Measurements from ENCODE around the gene RNU1-1.
A peak's percentile ranks its signal among the peaks of the same experiment; 100 is the strongest.
"Not testable (repeated sequence)": the region's sequence is repeated elsewhere in the genome, so short reads cannot be mapped to it uniquely, and the experiment has no call there.

RNU1-1 gene

DNA sequence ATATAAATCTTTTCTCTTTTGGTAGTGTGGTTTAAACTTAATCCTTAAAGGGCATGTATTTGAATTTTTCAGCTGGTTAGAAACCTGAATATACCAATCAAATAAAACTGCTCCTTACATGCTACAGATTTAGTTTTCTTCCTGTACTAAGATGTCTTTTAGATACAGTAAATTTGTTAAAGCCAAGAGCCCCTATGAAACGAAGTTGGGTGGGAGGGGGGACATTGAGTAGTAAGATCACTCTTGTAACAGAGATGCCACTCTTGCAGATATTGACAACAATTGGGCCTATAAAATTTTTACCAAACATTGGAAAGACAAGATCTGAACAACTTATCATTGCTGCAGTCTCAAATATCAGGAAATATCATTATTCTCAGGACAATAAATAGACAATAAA, 2.2 kb downstream of the RNU1-1 start:
- not testable (repeated sequence) for H3K4ac ChIP-seq (ENCODE audit: low read depth in 1 of 2, low read length in 2 of 2); H4K91ac ChIP-seq (ENCODE audit: low read length); H3K79me1 ChIP-seq (replicated peaks; ENCODE audit: low read length, poor library complexity, severe bottlenecking); H2BK15ac ChIP-seq (ENCODE audit: low read depth, poor library complexity, severe bottlenecking); H3K14ac ChIP-seq (ENCODE audit: low read length in 2 of 2); H3K27me3 ChIP-seq (ENCODE audit: control insufficient read depth in 1 of 2, insufficient read depth in 1 of 2, low read length in 2 of 2); H3K4me3 ChIP-seq (ENCODE audit: insufficient read depth in 1 of 2, low read depth in 1 of 2, low read length in 2 of 2); H3K4me2 ChIP-seq (ENCODE audit: low read length, poor library complexity, severe bottlenecking); H3K18ac ChIP-seq (ENCODE audit: low read depth in 1 of 2, low read length in 2 of 2); DNase-seq; H3K23ac ChIP-seq (ENCODE audit: low read length in 2 of 2); H3K27ac ChIP-seq (ENCODE audit: low read length, poor library complexity, severe bottlenecking); H2BK12ac ChIP-seq (ENCODE audit: low read length in 2 of 2); H3K9me3 ChIP-seq (ENCODE audit: control insufficient read depth, low read length); H4K8ac ChIP-seq (ENCODE audit: low read length); H3K4me1 ChIP-seq (ENCODE audit: control insufficient read depth, insufficient read depth, low read depth, low read length); H2BK120ac ChIP-seq (ENCODE audit: low read depth, low read length); H3K36me3 ChIP-seq (ENCODE audit: control insufficient read depth in 1 of 2, insufficient read depth in 2 of 2, low read depth in 1 of 2, low read length in 2 of 2); H2AFZ ChIP-seq (ENCODE audit: low read depth, low read length); H2BK5ac ChIP-seq (ENCODE audit: low read depth, low read length, poor library complexity, severe bottlenecking); H3K9ac ChIP-seq (ENCODE audit: low read length); H2AK5ac ChIP-seq (ENCODE audit: low read length, severe bottlenecking)
- no CpG with 5 or more reads among the region's 1 CpG for WGBS

DNA sequence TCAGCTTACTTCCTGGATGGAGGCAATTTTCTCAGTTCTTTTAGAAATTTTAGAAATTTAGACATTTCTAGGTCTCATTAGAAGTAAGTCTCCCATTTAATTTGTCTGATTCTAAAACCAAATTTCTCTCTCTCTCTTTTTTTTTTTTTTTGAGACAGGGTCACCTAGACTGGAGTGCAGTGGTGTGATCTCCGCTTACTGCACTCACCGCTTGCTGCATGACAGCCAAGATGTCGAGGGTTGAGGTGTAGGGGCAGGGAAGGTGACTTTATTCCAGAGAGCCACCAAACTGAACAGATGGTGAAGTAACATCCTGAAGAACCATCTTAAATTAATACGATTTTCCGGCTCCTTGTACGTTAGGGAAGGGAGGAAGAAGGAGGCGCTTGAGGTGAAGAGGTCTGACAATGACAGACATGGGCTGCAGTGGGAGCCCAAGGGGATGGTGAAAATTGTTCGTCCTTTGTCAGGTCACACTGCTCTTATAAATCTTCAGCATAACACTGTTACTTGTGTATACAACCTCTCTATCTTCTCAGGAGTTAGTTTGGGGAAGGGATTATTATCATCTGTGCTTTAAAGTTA, 5.1 kb downstream of the RNU1-1 start:
- H2BK15ac ChIP-seq (ENCODE audit: low read depth, poor library complexity, severe bottlenecking); H3K4me1 ChIP-seq (ENCODE audit: control insufficient read depth, insufficient read depth, low read depth, low read length); H2AK5ac ChIP-seq (ENCODE audit: low read length, severe bottlenecking); H3K4me2 ChIP-seq (ENCODE audit: low read length, poor library complexity, severe bottlenecking); H4K8ac ChIP-seq (ENCODE audit: low read length); H3K4me3 ChIP-seq (ENCODE audit: insufficient read depth in 1 of 2, low read depth in 1 of 2, low read length in 2 of 2); H3K18ac ChIP-seq (ENCODE audit: low read depth in 1 of 2, low read length in 2 of 2); H2BK5ac ChIP-seq (ENCODE audit: low read depth, low read length, poor library complexity, severe bottlenecking); H3K4ac ChIP-seq (ENCODE audit: low read depth in 1 of 2, low read length in 2 of 2); H3K36me3 ChIP-seq (ENCODE audit: control insufficient read depth in 1 of 2, insufficient read depth in 2 of 2, low read depth in 1 of 2, low read length in 2 of 2); H3K14ac ChIP-seq (ENCODE audit: low read length in 2 of 2); H3K79me1 ChIP-seq (replicated peaks; ENCODE audit: low read length, poor library complexity, severe bottlenecking); H3K9ac ChIP-seq (ENCODE audit: low read length); H3K9me3 ChIP-seq (ENCODE audit: control insufficient read depth, low read length); H2BK120ac ChIP-seq (ENCODE audit: low read depth, low read length); H4K91ac ChIP-seq (ENCODE audit: low read length); H3K27ac ChIP-seq (ENCODE audit: low read length, poor library complexity, severe bottlenecking); H3K27me3 ChIP-seq (ENCODE audit: control insufficient read depth in 1 of 2, insufficient read depth in 1 of 2, low read length in 2 of 2); H2AFZ ChIP-seq (ENCODE audit: low read depth, low read length); DNase-seq: not testable (repeated sequence)
- H3K23ac ChIP-seq (ENCODE audit: low read length in 2 of 2) = peak overlapping the region in 1 of 2 experiments; percentile 16
- WGBS = 87% methylated on average over 7 of the region's 8 CpGs
- peak overlapping the region in 1 of 2 experiments; percentile 7 for H2BK12ac ChIP-seq (ENCODE audit: low read length in 2 of 2)

DNA sequence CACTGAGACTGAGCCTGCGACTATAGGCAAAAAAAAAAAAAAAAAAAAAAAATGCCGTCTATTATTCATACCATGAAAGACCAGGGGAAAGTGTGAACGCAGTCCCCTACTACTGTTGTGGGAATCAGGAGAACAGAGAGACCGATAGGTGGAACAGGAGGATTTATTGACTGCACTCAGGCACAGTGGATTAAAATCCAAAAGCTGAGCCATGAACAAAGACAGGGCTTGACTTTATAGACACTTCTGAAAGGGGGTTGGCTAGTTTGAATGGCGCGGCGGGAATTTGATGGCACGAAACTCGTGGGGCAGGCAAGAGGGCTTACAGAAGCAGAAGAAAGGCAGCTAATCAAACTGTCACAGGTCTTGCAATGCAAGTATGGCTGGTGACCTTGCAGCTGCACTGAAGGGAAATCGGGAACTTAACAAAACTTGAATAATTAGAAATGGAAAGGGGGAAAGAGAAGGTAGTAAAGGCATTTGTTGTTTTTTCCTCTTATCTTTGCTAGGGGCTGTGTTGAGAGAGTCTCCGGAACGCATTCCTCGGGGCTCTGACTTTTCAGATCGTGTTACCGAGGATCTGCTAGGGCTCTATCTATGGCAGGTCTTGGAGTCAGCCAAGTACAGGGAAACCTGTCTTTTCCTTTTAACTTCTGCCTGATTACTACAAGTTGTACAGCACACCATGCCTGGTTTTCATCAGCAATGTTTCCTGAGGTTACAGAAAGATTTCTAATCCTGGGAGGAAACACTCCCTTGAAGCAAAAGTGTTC, 7.5 kb downstream of the RNU1-1 start:
- H3K27ac ChIP-seq (ENCODE audit: low read length, poor library complexity, severe bottlenecking); H3K4me1 ChIP-seq (ENCODE audit: control insufficient read depth, insufficient read depth, low read depth, low read length); H3K14ac ChIP-seq (ENCODE audit: low read length in 2 of 2); H2AFZ ChIP-seq (ENCODE audit: low read depth, low read length); H3K4me3 ChIP-seq (ENCODE audit: insufficient read depth in 1 of 2, low read depth in 1 of 2, low read length in 2 of 2); H2BK5ac ChIP-seq (ENCODE audit: low read depth, low read length, poor library complexity, severe bottlenecking); H4K8ac ChIP-seq (ENCODE audit: low read length); H3K36me3 ChIP-seq (ENCODE audit: control insufficient read depth in 1 of 2, insufficient read depth in 2 of 2, low read depth in 1 of 2, low read length in 2 of 2); H2BK12ac ChIP-seq (ENCODE audit: low read length in 2 of 2); H2AK5ac ChIP-seq (ENCODE audit: low read length, severe bottlenecking); H3K9ac ChIP-seq (ENCODE audit: low read length); H2BK120ac ChIP-seq (ENCODE audit: low read depth, low read length); H3K9me3 ChIP-seq (ENCODE audit: control insufficient read depth, low read length); H3K4me2 ChIP-seq (ENCODE audit: low read length, poor library complexity, severe bottlenecking); H2BK15ac ChIP-seq (ENCODE audit: low read depth, poor library complexity, severe bottlenecking); H3K23ac ChIP-seq (ENCODE audit: low read length in 2 of 2); H3K18ac ChIP-seq (ENCODE audit: low read depth in 1 of 2, low read length in 2 of 2); H3K27me3 ChIP-seq (ENCODE audit: control insufficient read depth in 1 of 2, insufficient read depth in 1 of 2, low read length in 2 of 2); DNase-seq; H3K79me1 ChIP-seq (replicated peaks; ENCODE audit: low read length, poor library complexity, severe bottlenecking); H3K4ac ChIP-seq (ENCODE audit: low read depth in 1 of 2, low read length in 2 of 2); H4K91ac ChIP-seq (ENCODE audit: low read length): not testable (repeated sequence)
- WGBS = 79% methylated on average over 15 of the region's 15 CpGs

DNA sequence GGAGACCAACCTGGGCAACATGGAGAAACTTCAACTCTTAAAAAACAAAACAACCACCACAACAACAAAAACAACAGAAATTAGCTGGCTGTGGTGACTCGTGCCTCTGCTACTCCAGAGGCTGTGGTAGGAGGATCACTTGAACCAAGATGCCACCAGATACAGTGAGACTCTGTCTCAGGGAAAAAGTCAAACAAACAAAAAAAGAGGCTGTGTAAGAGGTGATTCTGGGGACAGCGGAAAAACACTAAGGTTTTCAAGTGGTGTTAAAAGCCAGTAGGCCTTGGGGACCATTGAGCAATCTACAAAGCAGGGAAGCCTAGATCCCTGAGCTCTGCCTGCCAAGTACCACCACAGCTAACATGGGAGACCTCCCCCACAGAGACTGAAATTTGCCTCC, 8.2 kb downstream of the RNU1-1 start:
- not testable (repeated sequence) for H3K36me3 ChIP-seq (ENCODE audit: control insufficient read depth in 1 of 2, insufficient read depth in 2 of 2, low read depth in 1 of 2, low read length in 2 of 2); H3K18ac ChIP-seq (ENCODE audit: low read depth in 1 of 2, low read length in 2 of 2); H3K27me3 ChIP-seq (ENCODE audit: control insufficient read depth in 1 of 2, insufficient read depth in 1 of 2, low read length in 2 of 2); H4K91ac ChIP-seq (ENCODE audit: low read length); H3K9me3 ChIP-seq (ENCODE audit: control insufficient read depth, low read length); H2BK12ac ChIP-seq (ENCODE audit: low read length in 2 of 2); H3K23ac ChIP-seq (ENCODE audit: low read length in 2 of 2); H3K4me2 ChIP-seq (ENCODE audit: low read length, poor library complexity, severe bottlenecking); H2AK5ac ChIP-seq (ENCODE audit: low read length, severe bottlenecking); H3K4ac ChIP-seq (ENCODE audit: low read depth in 1 of 2, low read length in 2 of 2); H3K9ac ChIP-seq (ENCODE audit: low read length); H3K27ac ChIP-seq (ENCODE audit: low read length, poor library complexity, severe bottlenecking); H3K79me1 ChIP-seq (replicated peaks; ENCODE audit: low read length, poor library complexity, severe bottlenecking); H3K4me3 ChIP-seq (ENCODE audit: insufficient read depth in 1 of 2, low read depth in 1 of 2, low read length in 2 of 2); H2BK15ac ChIP-seq (ENCODE audit: low read depth, poor library complexity, severe bottlenecking); H3K4me1 ChIP-seq (ENCODE audit: control insufficient read depth, insufficient read depth, low read depth, low read length); H2BK120ac ChIP-seq (ENCODE audit: low read depth, low read length); H2BK5ac ChIP-seq (ENCODE audit: low read depth, low read length, poor library complexity, severe bottlenecking); H4K8ac ChIP-seq (ENCODE audit: low read length); H2AFZ ChIP-seq (ENCODE audit: low read depth, low read length); H3K14ac ChIP-seq (ENCODE audit: low read length in 2 of 2)
- DNase-seq = peak; percentile 66
- WGBS = 50% methylated on average over 2 of the region's 2 CpGs

Data from mesenchymal stem cell (in vitro differentiated cells and primary cell).